Measurements from ENCODE around the gene TRAP1.

The TRAP1 gene

GRCh38 chr16:3734084-3734757 lies 16.9 kb upstream of the TRAP1 start:
- no peak overlapping the region for H3K27ac ChIP-seq (ENCODE audit: low read depth, low read length)
- H3K4me1 ChIP-seq (ENCODE audit: control insufficient read depth, insufficient read depth, low read length) = no peaks in the 10 kb centered on the region
- no peaks in the 10 kb centered on the region for H3K27me3 ChIP-seq (ENCODE audit: control insufficient read depth, insufficient read depth, low read length)
- no peak overlapping the region for H3K4me3 ChIP-seq (ENCODE audit: low read length)
- no peak overlapping the region for H3K9ac ChIP-seq (ENCODE audit: low read length)
- H3K36me3 ChIP-seq (ENCODE audit: control insufficient read depth, insufficient read depth, low read length) = peaks cover 69% of the 10 kb centered on the region

GRCh38 chr16:3732171-3732570 lies 14.8 kb upstream of the TRAP1 start:
- no peaks in the 10 kb centered on the region for H3K27me3 ChIP-seq (ENCODE audit: control insufficient read depth, insufficient read depth, low read length)
- no peaks in the 10 kb centered on the region for H3K4me1 ChIP-seq (ENCODE audit: control insufficient read depth, insufficient read depth, low read length)
- H3K27ac ChIP-seq (ENCODE audit: low read depth, low read length) = no peak overlapping the region
- H3K36me3 ChIP-seq (ENCODE audit: control insufficient read depth, insufficient read depth, low read length) = peaks cover 76% of the 10 kb centered on the region
- no peak overlapping the region for H3K4me3 ChIP-seq (ENCODE audit: low read length)
- H3K9ac ChIP-seq (ENCODE audit: low read length) = no peak overlapping the region

GRCh38 chr16:3731126-3731935 lies 14.0 kb upstream of the TRAP1 start:
- no peaks in the 10 kb centered on the region for H3K4me1 ChIP-seq (ENCODE audit: control insufficient read depth, insufficient read depth, low read length)
- no peak overlapping the region for H3K4me3 ChIP-seq (ENCODE audit: low read length)
- H3K27ac ChIP-seq (ENCODE audit: low read depth, low read length) = no peak overlapping the region
- no peak overlapping the region for H3K9ac ChIP-seq (ENCODE audit: low read length)
- H3K36me3 ChIP-seq (ENCODE audit: control insufficient read depth, insufficient read depth, low read length) = peaks cover 69% of the 10 kb centered on the region
- no peaks in the 10 kb centered on the region for H3K27me3 ChIP-seq (ENCODE audit: control insufficient read depth, insufficient read depth, low read length)

GRCh38 chr16:3730161-3731125 lies 13.1 kb upstream of the TRAP1 start:
- H3K4me3 ChIP-seq (ENCODE audit: low read length) = no peak overlapping the region
- no peak overlapping the region for H3K27ac ChIP-seq (ENCODE audit: low read depth, low read length)
- no peaks in the 10 kb centered on the region for H3K4me1 ChIP-seq (ENCODE audit: control insufficient read depth, insufficient read depth, low read length)
- H3K36me3 ChIP-seq (ENCODE audit: control insufficient read depth, insufficient read depth, low read length) = peaks cover 62% of the 10 kb centered on the region
- H3K9ac ChIP-seq (ENCODE audit: low read length) = no peak overlapping the region
- H3K27me3 ChIP-seq (ENCODE audit: control insufficient read depth, insufficient read depth, low read length) = no peaks in the 10 kb centered on the region

GRCh38 chr16:3729161-3730112 lies 12.1 kb upstream of the TRAP1 start:
- Histone ChIP-seq H3K9ac (ENCODE audit: low read length) (no peak overlapping the region), H3K4me1 (ENCODE audit: control insufficient read depth, insufficient read depth, low read length) (no peaks in the 10 kb centered on the region), H3K4me3 (ENCODE audit: low read length) (no peak overlapping the region), H3K36me3 (ENCODE audit: control insufficient read depth, insufficient read depth, low read length) (peaks cover 53% of the 10 kb centered on the region), H3K27me3 (ENCODE audit: control insufficient read depth, insufficient read depth, low read length) (no peaks in the 10 kb centered on the region), H3K27ac (ENCODE audit: low read depth, low read length) (no peak overlapping the region)

- peaks cover 47% of the 10 kb centered on the region for H3K36me3 ChIP-seq (ENCODE audit: control insufficient read depth, insufficient read depth, low read length)
- no peaks in the 10 kb centered on the region for H3K27me3 ChIP-seq (ENCODE audit: control insufficient read depth, insufficient read depth, low read length)
- H3K4me3 ChIP-seq (ENCODE audit: low read length) = no peak overlapping the region
- no peak overlapping the region for H3K27ac ChIP-seq (ENCODE audit: low read depth, low read length)
- H3K4me1 ChIP-seq (ENCODE audit: control insufficient read depth, insufficient read depth, low read length) = no peaks in the 10 kb centered on the region
- H3K9ac ChIP-seq (ENCODE audit: low read length) = no peak overlapping the region
Observed at GRCh38 chr16:3728424-3729160, 11.3 kb upstream of the TRAP1 start.

- H3K4me1 ChIP-seq (ENCODE audit: control insufficient read depth, insufficient read depth, low read length) = no peaks in the 10 kb centered on the region
- peaks cover 45% of the 10 kb centered on the region for H3K36me3 ChIP-seq (ENCODE audit: control insufficient read depth, insufficient read depth, low read length)
- no peak overlapping the region for H3K4me3 ChIP-seq (ENCODE audit: low read length)
Observed at GRCh38 chr16:3727806-3728381, 10.6 kb upstream of the TRAP1 start.

GRCh38 chr16:3726021-3726687 lies 8.8 kb upstream of the TRAP1 start:
- no peaks in the 10 kb centered on the region for H3K27me3 ChIP-seq (ENCODE audit: control insufficient read depth, insufficient read depth, low read length)
- peaks cover 33% of the 10 kb centered on the region for H3K36me3 ChIP-seq (ENCODE audit: control insufficient read depth, insufficient read depth, low read length)
- H3K27ac ChIP-seq (ENCODE audit: low read depth, low read length) = no peak overlapping the region

More at GRCh38 chr16:3727806-3728381, 10.6 kb upstream of the TRAP1 start:
- no peak overlapping the region for H3K9ac ChIP-seq (ENCODE audit: low read length)
- H3K27me3 ChIP-seq (ENCODE audit: control insufficient read depth, insufficient read depth, low read length) = no peaks in the 10 kb centered on the region
- no peak overlapping the region for H3K27ac ChIP-seq (ENCODE audit: low read depth, low read length)

GRCh38 chr16:3725276-3725675 lies 8.0 kb upstream of the TRAP1 start:
- Histone ChIP-seq H3K9ac (ENCODE audit: low read length) (no peak overlapping the region), H3K4me3 (ENCODE audit: low read length) (no peak overlapping the region), H3K27ac (ENCODE audit: low read depth, low read length) (no peak overlapping the region), H3K27me3 (ENCODE audit: control insufficient read depth, insufficient read depth, low read length) (no peaks in the 10 kb centered on the region), H3K4me1 (ENCODE audit: control insufficient read depth, insufficient read depth, low read length) (no peaks in the 10 kb centered on the region), H3K36me3 (ENCODE audit: control insufficient read depth, insufficient read depth, low read length) (peaks cover 24% of the 10 kb centered on the region)

More at GRCh38 chr16:3726021-3726687, 8.8 kb upstream of the TRAP1 start:
- Histone ChIP-seq H3K9ac (ENCODE audit: low read length) (no peak overlapping the region), H3K4me1 (ENCODE audit: control insufficient read depth, insufficient read depth, low read length) (no peaks in the 10 kb centered on the region), H3K4me3 (ENCODE audit: low read length) (no peak overlapping the region)

GRCh38 chr16:3722508-3722907 lies 5.2 kb upstream of the TRAP1 start:
- Histone ChIP-seq H3K27me3 (ENCODE audit: control insufficient read depth, insufficient read depth, low read length) (no peaks in the 10 kb centered on the region), H3K4me3 (ENCODE audit: low read length) (no peak overlapping the region), H3K4me1 (ENCODE audit: control insufficient read depth, insufficient read depth, low read length) (peaks cover 5% of the 10 kb centered on the region), H3K9ac (ENCODE audit: low read length) (no peak overlapping the region), H3K36me3 (ENCODE audit: control insufficient read depth, insufficient read depth, low read length) (no peaks in the 10 kb centered on the region), H3K27ac (ENCODE audit: low read depth, low read length) (no peak overlapping the region)
